GM18505 (cell line): ENCODE data around the gene NSD1.
A peak's percentile ranks its signal among the peaks of the same experiment; 100 is the strongest.

ENCODE experiments used
- ATAC-seq: cut with Tn5 transposase; IDR thresholded peaks from one replicate; pipeline ENCODE4 v1.9.1; 2021; ENCODE audit not compliant: unreplicated experiment
- POLR2A ChIP-seq: IDR thresholded peaks from 4 replicates; pipeline ENCODE4 v1.6.1; 2011; ENCODE audit warnings: borderline replicate concordance; ENCODE audit not compliant: insufficient read depth, insufficient read length; ENCODE audit errors: extremely low read depth

The NSD1 gene

GRCh38 chr5:177133096-177133852 lies at the start of gene NSD1:
Gene NSD1 (plus strand): TSS chr5:177133773. CDS start chr5:177135104, 1,331 bp downstream.
- peak; percentile 53 for ATAC-seq
- peak; percentile 68 for TF ChIP-seq POLR2A

- ATAC-seq: no peak
- TF ChIP-seq POLR2A: no peak
Measured at GRCh38 chr5:177084175-177084574, 49.4 kb upstream of the NSD1 start.

GRCh38 chr5:177085985-177086653 lies 47.5 kb upstream of the NSD1 start:
- no peak for TF ChIP-seq POLR2A
- no peak for ATAC-seq

GRCh38 chr5:177086654-177087397 lies 46.7 kb upstream of the NSD1 start, which contains the start of gene FGFR4:
Gene FGFR4 (plus strand): TSS chr5:177086915. CDS start chr5:177089603, 2,688 bp downstream.
- TF ChIP-seq POLR2A: no peak
- ATAC-seq: peak; percentile 49

- TF ChIP-seq POLR2A: no peak
- ATAC-seq: no peak
Measured at GRCh38 chr5:177087398-177088005, 46.1 kb upstream of the NSD1 start.

GRCh38 chr5:177089127-177089526 lies 44.4 kb upstream of the NSD1 start:
- TF ChIP-seq POLR2A: no peak
- ATAC-seq: no peak

- TF ChIP-seq POLR2A: no peak
- no peak for ATAC-seq
Measured at GRCh38 chr5:177089825-177090641, 43.5 kb upstream of the NSD1 start.

GRCh38 chr5:177090813-177091212 lies 42.8 kb upstream of the NSD1 start:
- ATAC-seq: no peak
- TF ChIP-seq POLR2A: no peak

- ATAC-seq: no peak
- no peak for TF ChIP-seq POLR2A
Measured at GRCh38 chr5:177091232-177091631, 42.3 kb upstream of the NSD1 start.

- no peak for ATAC-seq
- no peak for TF ChIP-seq POLR2A
Measured at GRCh38 chr5:177092178-177093081, 41.1 kb upstream of the NSD1 start.

- TF ChIP-seq POLR2A: no peak
- ATAC-seq: no peak
Measured at GRCh38 chr5:177093082-177093712, 40.4 kb upstream of the NSD1 start.
